T-helper 1 cell treated with Interleukin-12 subunit alpha and Interleukin-12 subunit beta and Interleukin-4 antibody, amounts not matched to agents 30 μg/mL and 1 μg/mL, for 36 hours (primary cell): ENCODE results near the gene IL22RA2.

Experiments used
- H3K27ac Mint-ChIP-seq: one replicate; pipeline ENCODE4 v1.8.0; 2021; ENCODE audit warnings: mild to moderate bottlenecking, mixed read lengths
- H3K27me3 Mint-ChIP-seq: one replicate; pipeline ENCODE4 v1.8.0; 2021; ENCODE audit warnings: low read depth, mixed read lengths
- H3K36me3 Mint-ChIP-seq: one replicate; pipeline ENCODE4 v1.8.0; 2021; ENCODE audit warnings: low read depth, mixed read lengths
- H3K4me1 Mint-ChIP-seq: one replicate; pipeline ENCODE4 v1.8.0; 2021; ENCODE audit warnings: low read depth, mixed read lengths
- H3K4me3 Mint-ChIP-seq: one replicate; pipeline ENCODE4 v1.8.0; 2021; ENCODE audit warnings: mild to moderate bottlenecking, moderate library complexity, mixed read lengths
- H3K9me3 Mint-ChIP-seq: one replicate; pipeline ENCODE4 v1.8.0; 2021; ENCODE audit warnings: mixed read lengths

Gene IL22RA2

GRCh38 chr6:137166247-137167098 is 7.0 kb downstream of the IL22RA2 start:
- Mint-ChIP-seq H3K36me3 (peaks cover 47% of the 10 kb centered on the region), H3K27me3 (no peaks in the 10 kb centered on the region), H3K9me3 (peaks cover 58% of the 10 kb centered on the region), H3K27ac (peak overlapping the region; percentile 82), H3K4me1 (peaks cover 47% of the 10 kb centered on the region), H3K4me3 (no peak overlapping the region)

- Mint-ChIP-seq H3K27me3 (no peaks in the 10 kb centered on the region), H3K36me3 (peaks cover 48% of the 10 kb centered on the region), H3K27ac (peak overlapping the region; percentile 82), H3K4me3 (peak overlapping the region; percentile 60), H3K9me3 (peaks cover 57% of the 10 kb centered on the region), H3K4me1 (peaks cover 49% of the 10 kb centered on the region)
These were observed 7.8 kb downstream of the IL22RA2 start for GRCh38 chr6:137165375-137166246.

- H3K9me3 Mint-ChIP-seq = peaks cover 47% of the 10 kb centered on the region
- H3K36me3 Mint-ChIP-seq = peaks cover 43% of the 10 kb centered on the region
- no peaks in the 10 kb centered on the region for H3K27me3 Mint-ChIP-seq
- no peak overlapping the region for H3K4me3 Mint-ChIP-seq
- H3K27ac Mint-ChIP-seq = peak overlapping the region; percentile 59
- H3K4me1 Mint-ChIP-seq = peaks cover 51% of the 10 kb centered on the region
These were observed 9.6 kb downstream of the IL22RA2 start for GRCh38 chr6:137163732-137164318.

- Mint-ChIP-seq H3K27me3 (no peaks in the 10 kb centered on the region), H3K36me3 (peaks cover 49% of the 10 kb centered on the region), H3K4me3 (no peak overlapping the region), H3K4me1 (peaks cover 55% of the 10 kb centered on the region), H3K27ac (no peak overlapping the region), H3K9me3 (peaks cover 54% of the 10 kb centered on the region)
These were observed 10.6 kb downstream of the IL22RA2 start for GRCh38 chr6:137162692-137163306.

- Mint-ChIP-seq H3K4me3 (no peak overlapping the region), H3K4me1 (peaks cover 52% of the 10 kb centered on the region), H3K36me3 (peaks cover 48% of the 10 kb centered on the region), H3K9me3 (peaks cover 54% of the 10 kb centered on the region), H3K27ac (no peak overlapping the region), H3K27me3 (no peaks in the 10 kb centered on the region)
These were observed 11.5 kb downstream of the IL22RA2 start for GRCh38 chr6:137161949-137162348.

- peaks cover 54% of the 10 kb centered on the region for H3K9me3 Mint-ChIP-seq
- no peaks in the 10 kb centered on the region for H3K27me3 Mint-ChIP-seq
- peaks cover 51% of the 10 kb centered on the region for H3K36me3 Mint-ChIP-seq
- no peak overlapping the region for H3K4me3 Mint-ChIP-seq
- H3K27ac Mint-ChIP-seq = no peak overlapping the region
- H3K4me1 Mint-ChIP-seq = peaks cover 50% of the 10 kb centered on the region
These were observed 12.7 kb downstream of the IL22RA2 start for GRCh38 chr6:137160763-137161162.

- H3K4me3 Mint-ChIP-seq = no peak overlapping the region
These were observed 13.5 kb downstream of the IL22RA2 start for GRCh38 chr6:137159912-137160311.

GRCh38 chr6:137157601-137158000 is 15.8 kb downstream of the IL22RA2 start:
- H3K4me1 Mint-ChIP-seq = peaks cover 41% of the 10 kb centered on the region

More at GRCh38 chr6:137159912-137160311, 13.5 kb downstream of the IL22RA2 start:
- Mint-ChIP-seq H3K9me3 (peaks cover 57% of the 10 kb centered on the region), H3K4me1 (peaks cover 47% of the 10 kb centered on the region), H3K27ac (no peak overlapping the region), H3K27me3 (no peaks in the 10 kb centered on the region), H3K36me3 (peaks cover 53% of the 10 kb centered on the region)

GRCh38 chr6:137156650-137157049 is 16.8 kb downstream of the IL22RA2 start:
- H3K36me3 Mint-ChIP-seq = peaks cover 50% of the 10 kb centered on the region
- H3K9me3 Mint-ChIP-seq = peaks cover 57% of the 10 kb centered on the region
- H3K27ac Mint-ChIP-seq = peak overlapping the region; percentile 28
- no peaks in the 10 kb centered on the region for H3K27me3 Mint-ChIP-seq
- peak overlapping the region; percentile 39 for H3K4me3 Mint-ChIP-seq
- peaks cover 41% of the 10 kb centered on the region for H3K4me1 Mint-ChIP-seq

More at GRCh38 chr6:137157601-137158000, 15.8 kb downstream of the IL22RA2 start:
- no peak overlapping the region for H3K27ac Mint-ChIP-seq
- peaks cover 47% of the 10 kb centered on the region for H3K36me3 Mint-ChIP-seq
- no peak overlapping the region for H3K4me3 Mint-ChIP-seq
- H3K9me3 Mint-ChIP-seq = peaks cover 52% of the 10 kb centered on the region
- H3K27me3 Mint-ChIP-seq = no peaks in the 10 kb centered on the region

- peaks cover 54% of the 10 kb centered on the region for H3K36me3 Mint-ChIP-seq
These were observed 17.6 kb downstream of the IL22RA2 start for GRCh38 chr6:137155830-137156229.

GRCh38 chr6:137150072-137150471 is 23.4 kb downstream of the IL22RA2 start:
- Mint-ChIP-seq H3K4me1 (peaks cover 13% of the 10 kb centered on the region), H3K9me3 (peaks cover 41% of the 10 kb centered on the region), H3K36me3 (peaks cover 41% of the 10 kb centered on the region), H3K27me3 (peaks cover 10% of the 10 kb centered on the region), H3K27ac (no peak overlapping the region), H3K4me3 (no peak overlapping the region)

More at GRCh38 chr6:137155830-137156229, 17.6 kb downstream of the IL22RA2 start:
- Mint-ChIP-seq H3K27ac (peak overlapping the region; percentile 81), H3K9me3 (peaks cover 65% of the 10 kb centered on the region), H3K27me3 (no peaks in the 10 kb centered on the region), H3K4me1 (peaks cover 35% of the 10 kb centered on the region), H3K4me3 (peak overlapping the region; percentile 49)

GRCh38 chr6:137149035-137149393 is 24.4 kb downstream of the IL22RA2 start:
- Mint-ChIP-seq H3K9me3 (peaks cover 43% of the 10 kb centered on the region), H3K27me3 (peaks cover 16% of the 10 kb centered on the region), H3K4me3 (no peak overlapping the region), H3K36me3 (peaks cover 41% of the 10 kb centered on the region), H3K27ac (no peak overlapping the region), H3K4me1 (peaks cover 9% of the 10 kb centered on the region)

- no peak overlapping the region for H3K4me3 Mint-ChIP-seq
- H3K36me3 Mint-ChIP-seq = peaks cover 36% of the 10 kb centered on the region
- H3K9me3 Mint-ChIP-seq = peaks cover 38% of the 10 kb centered on the region
- peaks cover 4% of the 10 kb centered on the region for H3K4me1 Mint-ChIP-seq
- no peak overlapping the region for H3K27ac Mint-ChIP-seq
- H3K27me3 Mint-ChIP-seq = peaks cover 16% of the 10 kb centered on the region
These were observed 25.0 kb downstream of the IL22RA2 start for GRCh38 chr6:137148306-137149034.
